ENCODE measurements around the gene ARPC5. TPM values are rescaled to one million over a fixed set of nuclear protein-coding genes. Genes with fewer than 3 reads are reported as not detected.

The ARPC5 gene
- total and polyA plus RNA-seq, 4 donors: 165 to 266 (median 188) TPM

GRCh38 chr1:183604815-183605214 is 30.8 kb downstream of the ARPC5 start:
- peaks cover 0 to 2% (median 0%) of the 10 kb centered on the region in 4 donors for H3K9me3 ChIP-seq (ENCODE audit: control insufficient read depth in 4 of 4, insufficient read depth in 3 of 4, low read length in 3 of 4)
- H3K27me3 ChIP-seq (ENCODE audit: control insufficient read depth in 3 of 3, insufficient read depth in 3 of 3, low read length in 2 of 3): no peaks in the 10 kb centered on the region
- no peaks in the 10 kb centered on the region for H3K36me3 ChIP-seq (ENCODE audit: control insufficient read depth in 4 of 4, insufficient read depth in 4 of 4, low read length in 4 of 4)
- H3K4me3 ChIP-seq: no peak overlapping the region
- TF ChIP-seq CTCF (IDR thresholded peaks at IDR 0.05; ENCODE audit: control extremely low read depth, extremely low read depth): no peak
- H3K27ac ChIP-seq (ENCODE audit: low read depth in 1 of 2, low read length in 1 of 2): peak overlapping the region in 1 of 2 donors; percentile 9
- WGBS, 2 donors: 51 to 76% methylated on average over 8 of the region's 8 CpGs
- peak; percentile 15 for ATAC-seq (ENCODE audit: insufficient read depth, low FRiP score)
- peaks cover 0 to 11% (median 0%) of the 10 kb centered on the region in 5 donors for H3K4me1 ChIP-seq (ENCODE audit: control insufficient read depth in 5 of 5, insufficient read depth in 5 of 5, low read length in 5 of 5)
- no peak for DNase-seq
- H3K9ac ChIP-seq (ENCODE audit: insufficient read depth in 1 of 2, low read length in 2 of 2): no peak overlapping the region

- ATAC-seq (ENCODE audit: insufficient read depth, low FRiP score) (no peak), DNase-seq (no peak)
- 42 to 54% methylated on average over 10 of the region's 10 CpGs for WGBS, 2 donors
- Histone ChIP-seq H3K27me3 (ENCODE audit: control insufficient read depth in 3 of 3, insufficient read depth in 3 of 3, low read length in 2 of 3) (no peaks in the 10 kb centered on the region), H3K9ac (ENCODE audit: insufficient read depth in 1 of 2, low read length in 2 of 2) (no peak overlapping the region), H3K36me3 (ENCODE audit: control insufficient read depth in 4 of 4, insufficient read depth in 4 of 4, low read length in 4 of 4) (no peaks in the 10 kb centered on the region), H3K4me3 (no peak overlapping the region), H3K9me3 (ENCODE audit: control insufficient read depth in 4 of 4, insufficient read depth in 3 of 4, low read length in 3 of 4) (peaks cover 0 to 2% (median 0%) of the 10 kb centered on the region in 4 donors), H3K4me1 (ENCODE audit: control insufficient read depth in 5 of 5, insufficient read depth in 5 of 5, low read length in 5 of 5) (peaks cover 0 to 7% (median 0%) of the 10 kb centered on the region in 5 donors), H3K27ac (ENCODE audit: low read depth in 1 of 2, low read length in 1 of 2) (peak overlapping the region in 1 of 2 donors; percentile 77)
- no peak for TF ChIP-seq CTCF (IDR thresholded peaks at IDR 0.05; ENCODE audit: control extremely low read depth, extremely low read depth)
Measured at GRCh38 chr1:183604038-183604808, 31.4 kb downstream of the ARPC5 start.

GRCh38 chr1:183602510-183602909 is 33.1 kb downstream of the ARPC5 start:
- no peak overlapping the region for H3K27ac ChIP-seq (ENCODE audit: low read depth in 1 of 2, low read length in 1 of 2)
- 98 to 100% methylated on average over 1 of the region's 1 CpG for WGBS, 2 donors
- peaks cover 0 to 2% (median 0%) of the 10 kb centered on the region in 4 donors for H3K9me3 ChIP-seq (ENCODE audit: control insufficient read depth in 4 of 4, insufficient read depth in 3 of 4, low read length in 3 of 4)
- H3K4me3 ChIP-seq: no peak overlapping the region
- no peak overlapping the region for H3K9ac ChIP-seq (ENCODE audit: insufficient read depth in 1 of 2, low read length in 2 of 2)
- no peak for ATAC-seq (ENCODE audit: insufficient read depth, low FRiP score)
- DNase-seq: no peak
- no peaks in the 10 kb centered on the region for H3K27me3 ChIP-seq (ENCODE audit: control insufficient read depth in 3 of 3, insufficient read depth in 3 of 3, low read length in 2 of 3)
- H3K4me1 ChIP-seq (ENCODE audit: control insufficient read depth in 5 of 5, insufficient read depth in 5 of 5, low read length in 5 of 5): peaks cover 0 to 10% (median 3%) of the 10 kb centered on the region in 5 donors
- H3K36me3 ChIP-seq (ENCODE audit: control insufficient read depth in 4 of 4, insufficient read depth in 4 of 4, low read length in 4 of 4): no peaks in the 10 kb centered on the region
- TF ChIP-seq CTCF (IDR thresholded peaks at IDR 0.05; ENCODE audit: control extremely low read depth, extremely low read depth): no peak
